ENCODE data around the gene PCDHA9.
"Not testable (repeated sequence)": the region's sequence is repeated elsewhere in the genome, so short reads cannot be mapped to it uniquely, and the experiment has no call there.

The PCDHA9 gene

DNA sequence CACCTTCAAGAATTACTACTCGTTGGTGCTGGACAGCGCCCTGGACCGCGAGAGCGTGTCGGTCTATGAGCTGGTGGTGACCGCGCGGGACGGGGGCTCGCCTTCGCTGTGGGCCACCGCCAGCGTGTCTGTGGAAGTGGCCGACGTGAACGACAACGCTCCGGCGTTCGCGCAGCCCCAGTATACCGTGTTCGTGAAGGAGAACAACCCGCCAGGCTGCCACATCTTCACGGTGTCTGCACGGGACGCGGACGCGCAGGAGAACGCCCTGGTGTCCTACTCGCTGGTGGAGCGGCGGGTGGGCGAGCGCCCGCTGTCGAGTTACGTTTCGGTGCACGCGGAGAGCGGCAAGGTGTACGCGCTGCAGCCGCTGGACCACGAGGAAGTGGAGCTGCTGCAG is 25.2 kb upstream of the PCDHA9 start:
- not testable (repeated sequence) for H3K27me3 ChIP-seq (ENCODE audit: insufficient read depth, low read length); H3K9ac ChIP-seq (ENCODE audit: low read depth, low read length); H3K4me1 ChIP-seq (ENCODE audit: insufficient read depth, low read length); H3K4me3 ChIP-seq (ENCODE audit: low read length); H3K27ac ChIP-seq (ENCODE audit: low read length); H3K36me3 ChIP-seq (ENCODE audit: insufficient read depth, low read depth, low read length)
- peaks cover 48% of the 10 kb centered on the region; the same call in 1 of the 2 replicates for H3K9me3 ChIP-seq (ENCODE audit: insufficient read depth, low read depth, low read length)

GRCh38 chr5:140823475-140823874 is 24.7 kb upstream of the PCDHA9 start:
- H3K27ac ChIP-seq (ENCODE audit: low read length), result no peak overlapping the region
- no peaks in the 10 kb centered on the region for H3K27me3 ChIP-seq (ENCODE audit: insufficient read depth, low read length)
- H3K36me3 ChIP-seq (ENCODE audit: insufficient read depth, low read depth, low read length), result no peaks in the 10 kb centered on the region
- H3K4me3 ChIP-seq (ENCODE audit: low read length), result no peak overlapping the region
- H3K4me1 ChIP-seq (ENCODE audit: insufficient read depth, low read length), result no peaks in the 10 kb centered on the region
- H3K9ac ChIP-seq (ENCODE audit: low read depth, low read length), result no peak overlapping the region
- H3K9me3 ChIP-seq (ENCODE audit: insufficient read depth, low read depth, low read length), result peaks cover 49% of the 10 kb centered on the region; the same call in 1 of the 2 replicates

DNA sequence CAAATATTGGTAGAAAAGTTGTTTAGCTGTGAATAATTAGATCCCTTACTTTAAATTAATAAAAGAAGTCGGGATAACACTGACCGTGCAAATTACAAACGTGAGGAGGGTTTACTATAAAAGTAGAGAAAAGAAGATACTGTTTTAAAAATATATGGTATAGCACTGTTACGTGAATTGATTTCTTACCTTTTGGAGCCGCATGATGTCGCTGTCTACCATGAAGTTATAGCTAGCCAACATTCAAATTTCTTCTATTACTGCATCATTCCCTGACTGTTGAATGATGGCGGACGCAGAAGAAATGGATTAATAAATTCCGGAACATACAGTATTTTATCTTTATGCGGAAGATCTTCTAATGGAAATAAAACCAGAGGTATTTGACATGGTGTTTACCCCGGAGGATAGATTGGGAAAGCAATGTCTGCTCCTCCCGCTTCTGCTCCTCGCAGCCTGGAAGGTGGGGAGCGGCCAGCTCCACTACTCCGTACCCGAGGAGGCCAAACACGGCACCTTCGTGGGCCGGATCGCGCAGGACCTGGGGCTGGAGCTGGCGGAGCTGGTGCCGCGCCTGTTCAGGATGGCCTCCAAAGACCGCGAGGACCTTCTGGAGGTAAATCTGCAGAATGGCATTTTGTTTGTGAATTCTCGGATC is 20.3 kb upstream of the PCDHA9 start, which contains the start of gene PCDHA6:
PCDHA6 (plus strand) TSS at position 257 of the 658 bp plus-strand sequence; CDS start at position 389, 132 bp downstream.
- Histone ChIP-seq H3K9me3 (ENCODE audit: insufficient read depth, low read depth, low read length) (peaks cover 41% of the 10 kb centered on the region; the same call in 1 of the 2 replicates), H3K36me3 (ENCODE audit: insufficient read depth, low read depth, low read length) (no peaks in the 10 kb centered on the region), H3K27me3 (ENCODE audit: insufficient read depth, low read length) (no peaks in the 10 kb centered on the region), H3K4me1 (ENCODE audit: insufficient read depth, low read length) (no peaks in the 10 kb centered on the region), H3K27ac (ENCODE audit: low read length) (no peak within 1 kb of the TSS), H3K9ac (ENCODE audit: low read depth, low read length) (no peak within 1 kb of the TSS), H3K4me3 (ENCODE audit: low read length) (no peak within 1 kb of the TSS)

GRCh38 chr5:140828362-140828737 is 19.8 kb upstream of the PCDHA9 start:
- H3K27me3 ChIP-seq (ENCODE audit: insufficient read depth, low read length), result no peaks in the 10 kb centered on the region
- no peak overlapping the region for H3K4me3 ChIP-seq (ENCODE audit: low read length)
- no peak overlapping the region for H3K9ac ChIP-seq (ENCODE audit: low read depth, low read length)
- H3K4me1 ChIP-seq (ENCODE audit: insufficient read depth, low read length), result no peaks in the 10 kb centered on the region
- peaks cover 45% of the 10 kb centered on the region; the same call in 1 of the 2 replicates for H3K9me3 ChIP-seq (ENCODE audit: insufficient read depth, low read depth, low read length)
- no peaks in the 10 kb centered on the region for H3K36me3 ChIP-seq (ENCODE audit: insufficient read depth, low read depth, low read length)
- no peak overlapping the region for H3K27ac ChIP-seq (ENCODE audit: low read length)

DNA sequence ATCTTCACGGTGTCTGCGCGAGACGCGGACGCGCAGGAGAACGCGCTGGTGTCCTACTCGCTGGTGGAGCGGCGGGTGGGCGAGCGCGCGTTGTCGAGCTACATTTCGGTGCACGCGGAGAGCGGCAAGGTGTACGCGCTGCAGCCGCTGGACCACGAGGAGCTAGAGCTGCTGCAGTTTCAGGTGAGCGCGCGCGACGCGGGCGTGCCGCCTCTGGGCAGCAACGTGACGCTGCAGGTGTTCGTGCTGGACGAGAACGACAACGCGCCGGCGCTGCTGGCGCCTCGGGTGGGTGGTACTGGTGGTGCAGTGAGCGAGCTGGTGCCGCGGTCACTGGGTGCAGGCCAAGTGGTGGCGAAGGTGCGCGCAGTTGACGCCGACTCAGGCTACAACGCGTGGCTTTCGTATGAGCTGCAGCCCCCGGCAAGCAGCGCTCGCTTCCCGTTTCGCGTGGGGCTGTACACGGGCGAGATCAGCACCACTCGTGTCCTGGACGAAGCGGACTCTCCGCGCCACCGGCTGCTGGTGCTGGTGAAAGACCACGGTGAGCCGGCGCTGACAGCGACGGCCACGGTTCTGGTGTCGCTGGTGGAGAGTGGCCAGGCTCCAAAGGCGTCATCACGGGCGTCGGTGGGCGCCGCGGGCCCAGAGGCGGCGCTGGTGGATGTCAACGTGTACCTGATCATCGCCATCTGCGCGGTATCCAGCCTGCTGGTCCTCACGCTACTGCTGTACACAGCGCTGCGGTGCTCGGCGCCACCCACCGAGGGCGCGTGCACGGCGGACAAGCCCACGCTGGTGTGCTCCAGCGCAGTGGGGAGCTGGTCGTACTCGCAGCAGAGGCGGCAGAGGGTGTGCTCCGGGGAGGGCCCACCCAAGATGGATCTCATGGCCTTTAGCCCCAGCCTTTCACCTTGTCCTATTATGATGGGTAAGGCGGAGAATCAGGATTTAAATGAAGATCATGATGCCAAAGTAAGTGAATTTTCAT is 18.4 kb upstream of the PCDHA9 start:
- not testable (repeated sequence) for H3K27ac ChIP-seq (ENCODE audit: low read length); H3K27me3 ChIP-seq (ENCODE audit: insufficient read depth, low read length); H3K4me1 ChIP-seq (ENCODE audit: insufficient read depth, low read length); H3K4me3 ChIP-seq (ENCODE audit: low read length); H3K36me3 ChIP-seq (ENCODE audit: insufficient read depth, low read depth, low read length); H3K9ac ChIP-seq (ENCODE audit: low read depth, low read length)
- peaks cover 43% of the 10 kb centered on the region; the same call in 1 of the 2 replicates for H3K9me3 ChIP-seq (ENCODE audit: insufficient read depth, low read depth, low read length)

GRCh38 chr5:140833993-140834392 is 14.2 kb upstream of the PCDHA9 start, which contains the start of gene PCDHA7:
TSS of gene PCDHA7 (plus strand) at chr5:140834269. CDS start at chr5:140834384, 115 bp downstream.
- Histone ChIP-seq H3K4me3 (ENCODE audit: low read length) (no peak within 1 kb of the TSS), H3K27ac (ENCODE audit: low read length) (no peak within 1 kb of the TSS), H3K4me1 (ENCODE audit: insufficient read depth, low read length) (no peaks in the 10 kb centered on the region)

GRCh38 chr5:140834439-140835008 is 13.7 kb upstream of the PCDHA9 start:
- H3K9ac ChIP-seq (ENCODE audit: low read depth, low read length); H3K4me3 ChIP-seq (ENCODE audit: low read length); H3K27ac ChIP-seq (ENCODE audit: low read length); H3K27me3 ChIP-seq (ENCODE audit: insufficient read depth, low read length); H3K4me1 ChIP-seq (ENCODE audit: insufficient read depth, low read length); H3K36me3 ChIP-seq (ENCODE audit: insufficient read depth, low read depth, low read length): not testable (repeated sequence)
- peaks cover 41% of the 10 kb centered on the region; the same call in 1 of the 2 replicates for H3K9me3 ChIP-seq (ENCODE audit: insufficient read depth, low read depth, low read length)

More at GRCh38 chr5:140833993-140834392, 14.2 kb upstream of the PCDHA9 start, which contains the start of gene PCDHA7:
- Histone ChIP-seq H3K9ac (ENCODE audit: low read depth, low read length) (no peak within 1 kb of the TSS), H3K9me3 (ENCODE audit: insufficient read depth, low read depth, low read length) (peaks cover 41% of the 10 kb centered on the region; the same call in 1 of the 2 replicates), H3K36me3 (ENCODE audit: insufficient read depth, low read depth, low read length) (no peaks in the 10 kb centered on the region), H3K27me3 (ENCODE audit: insufficient read depth, low read length) (no peaks in the 10 kb centered on the region)

GRCh38 chr5:140835622-140836510 is 12.3 kb upstream of the PCDHA9 start:
- Histone ChIP-seq H3K36me3 (ENCODE audit: insufficient read depth, low read depth, low read length) (no peaks in the 10 kb centered on the region), H3K4me3 (ENCODE audit: low read length) (no peak overlapping the region), H3K9ac (ENCODE audit: low read depth, low read length) (no peak overlapping the region), H3K9me3 (ENCODE audit: insufficient read depth, low read depth, low read length) (peaks cover 47% of the 10 kb centered on the region; the same call in 1 of the 2 replicates), H3K4me1 (ENCODE audit: insufficient read depth, low read length) (no peaks in the 10 kb centered on the region), H3K27ac (ENCODE audit: low read length) (no peak overlapping the region), H3K27me3 (ENCODE audit: insufficient read depth, low read length) (no peaks in the 10 kb centered on the region)

DNA sequence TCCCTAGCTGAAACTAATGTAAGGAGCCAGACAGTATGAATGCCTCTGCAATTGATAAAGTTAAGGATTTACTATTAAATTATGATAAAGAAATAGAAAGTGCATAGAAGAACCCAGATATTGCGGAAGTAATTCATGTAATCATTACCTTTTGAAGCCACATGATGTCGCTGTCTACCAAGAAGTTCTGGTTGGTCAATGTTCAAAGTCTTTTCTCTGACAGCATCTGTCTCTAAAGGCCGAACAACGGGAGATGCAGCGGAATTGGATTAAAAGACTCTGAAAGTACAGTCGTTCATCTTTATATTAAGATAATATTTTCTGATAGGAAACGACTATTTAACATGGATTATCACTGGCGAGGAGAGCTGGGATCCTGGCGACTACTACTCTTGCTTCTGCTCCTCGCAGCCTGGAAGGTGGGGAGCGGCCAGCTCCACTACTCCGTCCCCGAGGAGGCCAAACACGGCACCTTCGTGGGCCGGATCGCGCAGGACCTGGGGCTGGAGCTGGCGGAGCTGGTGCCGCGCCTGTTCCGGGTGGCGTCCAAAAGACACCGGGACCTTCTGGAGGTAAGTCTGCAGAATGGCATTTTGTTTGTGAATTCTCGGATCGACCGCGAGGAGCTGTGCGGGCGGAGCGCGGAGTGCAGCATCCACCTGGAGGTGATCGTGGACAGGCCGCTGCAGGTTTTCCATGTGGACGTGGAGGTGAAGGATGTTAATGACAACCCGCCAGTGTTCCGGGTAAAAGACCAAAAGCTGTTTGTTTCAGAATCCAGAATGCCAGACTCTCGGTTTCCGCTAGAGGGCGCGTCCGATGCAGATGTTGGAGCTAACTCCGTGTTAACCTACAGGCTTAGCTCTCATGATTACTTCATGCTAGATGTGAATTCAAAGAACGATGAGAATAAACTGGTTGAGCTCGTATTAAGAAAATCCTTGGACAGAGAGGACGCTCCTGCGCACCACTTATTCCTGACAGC is 6.9 kb upstream of the PCDHA9 start, which contains the start of gene PCDHA8:
PCDHA8 (plus strand) TSS at position 210 of the 985 bp plus-strand sequence; CDS start at position 345, 135 bp downstream.
- no peaks in the 10 kb centered on the region for H3K27me3 ChIP-seq (ENCODE audit: insufficient read depth, low read length)
- no peak within 1 kb of the TSS for H3K27ac ChIP-seq (ENCODE audit: low read length)
- H3K9ac ChIP-seq (ENCODE audit: low read depth, low read length), result no peak within 1 kb of the TSS
- H3K9me3 ChIP-seq (ENCODE audit: insufficient read depth, low read depth, low read length), result peaks cover 31% of the 10 kb centered on the region; the same call in 1 of the 2 replicates
- no peaks in the 10 kb centered on the region for H3K36me3 ChIP-seq (ENCODE audit: insufficient read depth, low read depth, low read length)
- no peaks in the 10 kb centered on the region for H3K4me1 ChIP-seq (ENCODE audit: insufficient read depth, low read length)
- H3K4me3 ChIP-seq (ENCODE audit: low read length), result no peak within 1 kb of the TSS

Measured in iPS-20b (cell line).